Erythroblast (primary cell): Measurements from ENCODE around the gene RCSD1.

Experiments
- GATA1 ChIP-seq: IDR thresholded peaks from 2 replicates; pipeline ENCODE4 v1.6.1; 2011; ENCODE audit warnings: low read depth, mild to moderate bottlenecking, control low read depth, low read length, moderate library complexity
- POLR2A ChIP-seq: IDR thresholded peaks from 2 replicates; pipeline ENCODE4 v1.6.1; 2011; ENCODE audit warnings: mild to moderate bottlenecking, low read length

DNA sequence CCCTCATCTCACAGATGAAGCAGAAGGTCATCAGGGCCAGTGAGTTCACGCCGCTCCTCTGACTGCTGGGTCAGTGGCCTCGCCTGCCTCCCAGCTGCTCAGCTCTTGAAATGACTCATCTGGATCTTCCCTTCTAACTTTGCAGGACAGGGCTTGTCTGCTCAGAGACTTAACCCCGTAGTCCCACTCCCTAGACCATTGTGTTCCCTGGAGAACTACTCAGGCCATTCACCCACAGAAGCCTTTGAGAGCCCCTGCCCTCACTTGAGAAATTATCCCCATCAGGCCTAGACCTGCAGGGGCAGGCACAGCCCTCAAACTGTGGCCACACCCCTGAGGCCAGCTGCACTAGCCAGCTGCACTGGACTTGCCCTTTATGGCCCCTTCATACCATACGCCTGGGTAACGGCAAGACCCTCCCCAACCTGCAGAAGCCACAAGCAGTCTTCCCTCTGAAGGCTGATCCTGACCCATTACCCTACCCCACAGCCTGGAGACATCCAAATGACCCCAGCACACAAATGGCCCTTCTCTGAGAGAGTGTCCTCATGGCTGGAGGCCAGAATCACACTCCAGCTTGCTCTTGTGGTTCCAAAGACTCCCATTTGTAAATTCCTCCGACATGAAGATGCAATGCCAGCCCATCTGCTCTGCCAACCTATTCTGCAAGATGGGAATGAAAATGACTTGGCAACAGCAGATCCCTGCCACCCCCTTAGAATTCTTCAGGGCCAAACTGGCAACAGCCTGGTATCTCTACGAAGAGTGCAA, 33.2 kb downstream of the RCSD1 start:
- TF ChIP-seq POLR2A: no peak
- no peak for TF ChIP-seq GATA1
